GM12891 (cell line): ENCODE data around the gene GRIK1.

ENCODE experiments used
- DNase-seq: peaks from one replicate; pipeline ENCODE4 v3.0.0; 2011; ENCODE audit warnings: low spot score; ENCODE audit not compliant: insufficient read length
- FAIRE-seq: peaks from 2 replicates; lab custom pipeline; 2011; peaks lifted over from hg19 to GRCh38; lab: Jason Lieb, UNC
- PAX5 ChIP-seq: IDR thresholded peaks from 2 replicates; pipeline ENCODE4 v1.6.1; 2011; ENCODE audit warnings: low read length, moderate library complexity, mild to moderate bottlenecking; ENCODE audit not compliant: insufficient read depth, severe bottlenecking
- POLR2A ChIP-seq: IDR thresholded peaks from 2 replicates; pipeline ENCODE4 v1.6.1; 2011; ENCODE audit warnings: low read depth, low read length, control low read depth
- POLR2AphosphoS5 ChIP-seq: IDR thresholded peaks from 2 replicates; pipeline ENCODE4 v1.6.1; 2011; ENCODE audit warnings: low read depth, low read length, control low read depth
- POU2F2 ChIP-seq: IDR thresholded peaks from 2 replicates; pipeline ENCODE4 v1.6.1; 2011; ENCODE audit warnings: low read depth, mild to moderate bottlenecking, control low read depth, low read length, moderate library complexity
- SPI1 ChIP-seq: IDR thresholded peaks from 2 replicates; pipeline ENCODE4 v1.6.1; 2011; ENCODE audit warnings: low read depth, low read length, control low read depth
- TAF1 ChIP-seq: IDR thresholded peaks from 2 replicates; pipeline ENCODE4 v1.6.1; 2011; ENCODE audit warnings: low read depth, low read length, control low read depth

The GRIK1 gene

GRCh38 chr21:29501451-29501850 lies 438.3 kb downstream of the GRIK1 start:
- TF ChIP-seq POLR2A (no peak), PAX5 (no peak), POLR2AphosphoS5 (no peak), POU2F2 (no peak)
- DNase-seq (no peak), FAIRE-seq (no peak)

DNA sequence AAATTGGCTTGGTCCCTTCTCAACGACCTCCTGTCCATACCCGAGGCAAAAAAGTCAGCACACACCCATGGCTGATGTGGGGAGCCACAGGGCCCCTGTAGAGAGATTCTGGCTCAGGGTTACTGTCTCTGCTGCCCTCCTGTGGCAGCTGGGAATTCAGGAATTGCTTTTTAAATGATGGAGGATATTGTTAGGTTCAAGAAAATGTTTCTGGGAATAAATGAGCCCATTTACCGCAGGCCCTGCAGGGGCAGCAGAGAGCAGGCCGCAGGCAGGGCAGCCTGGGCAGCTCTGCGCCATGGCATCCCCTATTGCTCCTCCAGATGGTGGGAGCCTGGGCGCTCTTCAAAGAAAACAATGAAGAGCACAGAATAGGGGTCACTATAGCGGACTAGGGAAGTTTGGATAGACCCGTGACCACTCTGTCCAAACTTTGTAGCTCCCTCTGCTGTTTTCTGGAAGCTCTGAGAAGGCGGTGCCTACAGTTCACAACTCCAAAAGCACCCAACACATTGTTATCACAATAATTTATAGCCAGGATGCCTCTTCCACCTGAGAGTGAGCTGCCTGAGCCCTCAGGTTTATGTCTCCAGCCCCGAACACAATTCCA lies 440.0 kb downstream of the GRIK1 start:
- no peak for DNase-seq
- TF ChIP-seq POLR2A (no peak), SPI1 (no peak), PAX5 (no peak), TAF1 (no peak), POU2F2 (no peak), POLR2AphosphoS5 (no peak)

GRCh38 chr21:29499229-29499628 lies 440.6 kb downstream of the GRIK1 start:
- DNase-seq (no peak), FAIRE-seq (no peak)
- TF ChIP-seq PAX5: no peak
- no peak for TF ChIP-seq SPI1
- no peak for TF ChIP-seq POU2F2
- no peak for TF ChIP-seq TAF1
- no peak for TF ChIP-seq POLR2A
- no peak for TF ChIP-seq POLR2AphosphoS5

More for the DNA sequence above, 440.0 kb downstream of the GRIK1 start:
- FAIRE-seq: no peak

- DNase-seq: no peak
- TF ChIP-seq SPI1: no peak
- TF ChIP-seq PAX5: no peak
- TF ChIP-seq TAF1: no peak
- TF ChIP-seq POLR2AphosphoS5: no peak
- no peak for TF ChIP-seq POU2F2
- TF ChIP-seq POLR2A: no peak
- no peak for FAIRE-seq
These were observed 443.5 kb downstream of the GRIK1 start for GRCh38 chr21:29496337-29496736.

- DNase-seq (no peak), FAIRE-seq (no peak)
These were observed 449.8 kb downstream of the GRIK1 start for GRCh38 chr21:29490016-29490415.

DNA sequence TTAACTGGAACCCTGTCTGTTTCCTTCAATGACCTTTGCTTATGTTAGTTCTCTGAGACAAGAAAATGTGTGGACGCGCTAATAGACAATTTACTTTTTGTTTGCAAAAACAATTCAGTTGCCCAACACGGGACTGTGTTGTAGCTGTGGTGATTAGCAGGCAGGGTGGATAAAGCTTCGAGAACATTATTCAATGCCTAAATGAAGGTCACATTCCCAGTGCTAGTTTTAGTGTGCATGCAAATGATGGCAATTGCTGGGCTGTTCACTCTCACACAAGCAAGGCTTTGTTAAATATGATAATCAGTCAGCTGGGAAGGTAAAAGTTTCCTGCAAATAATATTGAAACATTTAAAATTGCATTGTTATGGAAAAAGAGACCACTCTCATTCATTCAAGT lies 452.6 kb downstream of the GRIK1 start:
- TF ChIP-seq POLR2A (no peak), POLR2AphosphoS5 (no peak), POU2F2 (no peak), TAF1 (no peak), PAX5 (no peak), SPI1 (no peak)
- DNase-seq: no peak
- no peak for FAIRE-seq

More at GRCh38 chr21:29490016-29490415, 449.8 kb downstream of the GRIK1 start:
- TF ChIP-seq POLR2AphosphoS5: no peak
- no peak for TF ChIP-seq PAX5
- no peak for TF ChIP-seq POU2F2
- no peak for TF ChIP-seq POLR2A
- TF ChIP-seq SPI1: no peak
- TF ChIP-seq TAF1: no peak
